IMR-90 (cell line): ENCODE results near the gene CENPM. TPM values are rescaled to one million over a fixed set of nuclear protein-coding genes. Genes with fewer than 3 reads are reported as not detected.

Experiments used
- ATAC-seq: fragments of 200-7000 bp; cut with Tn5 transposase; 2 replicates; pipeline ENCODE4 v1.9.1; 2020; ENCODE audit warnings: low read depth, mild to moderate bottlenecking, moderate library complexity
- BruUV-seq: library from RNA; stranded (reverse); fragments of 400-500 nt; replicated peaks from 2 replicates; lab custom pipeline; 2021; lab: Mats Ljungman, UMichigan
- CTCF ChIA-PET: fragments of 300-600 bp; formaldehyde crosslinking; extraction: SDS; loops from one replicate; lab custom pipeline; 2021; ENCODE audit warnings: antibody characterized with exemption; lab: Yijun Ruan, JAX
- POLR2A ChIA-PET: fragments of 300-600 bp; sonication (Branson Sonifier 250); formaldehyde crosslinking; loops from one replicate; lab custom pipeline; 2022; ENCODE audit warnings: antibody characterized with exemption; ENCODE audit not compliant: unreplicated experiment; lab: Charles Lee
- DNase-seq: peaks from one replicate; pipeline ENCODE4 v3.0.0; 2013
- H2AFZ ChIP-seq: replicated peaks from 2 replicates; pipeline ENCODE3; 2013; ENCODE audit warnings: low read length, mild to moderate bottlenecking; ENCODE audit not compliant: poor library complexity
- H2AK5ac ChIP-seq: 2 replicates; pipeline ENCODE4 v1.6.1; 2013; ENCODE audit warnings: low read depth, low read length, inconsistent platforms
- H2AK9ac ChIP-seq: replicated peaks from 2 replicates; pipeline ENCODE3; 2013; ENCODE audit warnings: mild to moderate bottlenecking, low read depth, low read length, moderate library complexity; ENCODE audit not compliant: poor library complexity
- H2BK120ac ChIP-seq: 2 replicates; pipeline ENCODE4 v1.6.1; 2013; ENCODE audit warnings: low read depth, low read length, inconsistent platforms
- H2BK15ac ChIP-seq: 3 replicates; pipeline ENCODE4 v1.6.1; 2013; ENCODE audit warnings: low read depth, low read length, inconsistent platforms
- H2BK20ac ChIP-seq: 2 replicates; pipeline ENCODE4 v1.6.1; 2013; ENCODE audit warnings: low read depth, mild to moderate bottlenecking, inconsistent platforms, low read length, moderate library complexity
- H2BK5ac ChIP-seq: 2 replicates; pipeline ENCODE4 v1.6.1; 2013; ENCODE audit warnings: mild to moderate bottlenecking, low read depth, low read length, inconsistent platforms; ENCODE audit not compliant: poor library complexity, severe bottlenecking
- H3K14ac ChIP-seq: replicated peaks from 2 replicates; pipeline ENCODE4 v1.6.1; 2013; ENCODE audit warnings: low read depth, low read length, inconsistent platforms
- H3K18ac ChIP-seq: 2 replicates; pipeline ENCODE4 v1.6.1; 2013; ENCODE audit warnings: low read depth, low read length, control low read depth
- H3K23ac ChIP-seq: 2 replicates; pipeline ENCODE4 v1.6.1; 2013; ENCODE audit warnings: low read depth, low read length, inconsistent platforms
- H3K27ac ChIP-seq: 2 replicates; pipeline ENCODE4 v1.5.1; 2013; ENCODE audit warnings: mild to moderate bottlenecking, control low read depth, low read length; ENCODE audit not compliant: insufficient read depth
- H3K27me3 ChIP-seq: 2 replicates; pipeline ENCODE4 v1.6.1; 2013; ENCODE audit warnings: low read length; ENCODE audit not compliant: control insufficient read depth, insufficient read depth
- H3K36me3 ChIP-seq: 2 replicates; pipeline ENCODE4 v1.6.1; 2013; ENCODE audit warnings: low read length, mixed read lengths; ENCODE audit not compliant: control insufficient read depth, insufficient read depth
- H3K4ac ChIP-seq: 2 replicates; pipeline ENCODE4 v1.6.1; 2013; ENCODE audit warnings: low read depth, low read length, inconsistent platforms
- H3K4me1 ChIP-seq: 2 replicates; pipeline ENCODE4 v1.6.1; 2013; ENCODE audit warnings: low read length, mixed read lengths; ENCODE audit not compliant: control insufficient read depth, insufficient read depth
- H3K4me2 ChIP-seq: 2 replicates; pipeline ENCODE4 v1.6.1; 2013; ENCODE audit warnings: low read depth, mild to moderate bottlenecking, control low read depth, low read length, moderate library complexity
- H3K4me3 ChIP-seq: 2 replicates; pipeline ENCODE4 v1.5.1; 2013; ENCODE audit warnings: low read depth, mild to moderate bottlenecking, control low read depth, low read length, moderate library complexity; ENCODE audit not compliant: insufficient read depth
- H3K56ac ChIP-seq: 2 replicates; pipeline ENCODE4 v1.6.1; 2013; ENCODE audit warnings: low read length, inconsistent platforms; ENCODE audit not compliant: insufficient read depth; ENCODE audit errors: extremely low read depth
- H3K79me1 ChIP-seq, 2 experiments: 2 replicates each; pipeline ENCODE4 v1.6.1; 2013; ENCODE audit warnings: low read length in 2 of 2, inconsistent platforms in 1 of 2, low read depth in 1 of 2
- H3K9ac ChIP-seq: 2 replicates; pipeline ENCODE4 v1.6.1; 2013; ENCODE audit warnings: low read depth, low read length, control low read depth
- H3K9me1 ChIP-seq: 2 replicates; pipeline ENCODE4 v1.6.1; 2013; ENCODE audit warnings: low read length, inconsistent platforms; ENCODE audit not compliant: insufficient read depth
- H3K9me3 ChIP-seq: 2 replicates; pipeline ENCODE4 v1.6.1; 2013; ENCODE audit warnings: low read length; ENCODE audit not compliant: control insufficient read depth, insufficient read depth
- H4K20me1 ChIP-seq: 2 replicates; pipeline ENCODE4 v1.6.1; 2013; ENCODE audit warnings: low read length, inconsistent platforms; ENCODE audit not compliant: insufficient read depth
- H4K5ac ChIP-seq: 2 replicates; pipeline ENCODE4 v1.6.1; 2013; ENCODE audit warnings: mild to moderate bottlenecking, low read depth, low read length, control low read depth
- H4K8ac ChIP-seq, 2 experiments: 2 replicates each; pipeline ENCODE4 v1.6.1; 2013; ENCODE audit warnings: low read depth in 2 of 2, low read length in 2 of 2, control low read depth in 1 of 2, inconsistent platforms in 1 of 2
- H4K91ac ChIP-seq: 2 replicates; pipeline ENCODE4 v1.6.1; 2013; ENCODE audit warnings: low read depth, low read length, inconsistent platforms; ENCODE audit not compliant: insufficient read depth
- BHLHE40 ChIP-seq: fragments of 150-350 bp; IDR thresholded peaks from 2 replicates; pipeline ENCODE4 v1.6.1; 2016; ENCODE audit warnings: mild to moderate bottlenecking, low read depth, low read length
- CEBPB ChIP-seq: IDR thresholded peaks from 2 replicates; pipeline ENCODE4 v1.6.1; 2012; ENCODE audit warnings: low read depth, low read length, improper control_type of control experiment
- CHD1 ChIP-seq: IDR thresholded peaks from 2 replicates; pipeline ENCODE4 v1.6.1; 2012; ENCODE audit warnings: low read depth, low read length, improper control_type of control experiment
- ELK1 ChIP-seq: fragments of 150-350 bp; IDR thresholded peaks from 2 replicates; pipeline ENCODE4 v1.6.1; 2016; ENCODE audit warnings: low read depth, mild to moderate bottlenecking, low read length, moderate library complexity, borderline replicate concordance
- FOS ChIP-seq: fragments of 150-350 bp; IDR thresholded peaks from 2 replicates; pipeline ENCODE4 v1.6.1; 2016; ENCODE audit warnings: low read depth, low read length
- MAZ ChIP-seq: IDR thresholded peaks from 2 replicates; pipeline ENCODE4 v1.6.1; 2012; ENCODE audit warnings: low read depth, mild to moderate bottlenecking, low read length, improper control_type of control experiment, moderate library complexity, borderline replicate concordance
- MXI1 ChIP-seq: IDR thresholded peaks from 2 replicates; pipeline ENCODE4 v1.6.1; 2012; ENCODE audit warnings: low read depth, mild to moderate bottlenecking, low read length, moderate library complexity, borderline replicate concordance
- NFE2L2 ChIP-seq: fragments of 150-350 bp; IDR thresholded peaks from 2 replicates; pipeline ENCODE4 v1.6.1; 2016; ENCODE audit warnings: low read depth, mild to moderate bottlenecking, low read length
- POLR2A ChIP-seq: IDR thresholded peaks from 2 replicates; pipeline ENCODE4 v1.6.1; 2012; ENCODE audit warnings: mild to moderate bottlenecking, low read depth, low read length
- RCOR1 ChIP-seq: IDR thresholded peaks from 2 replicates; pipeline ENCODE4 v1.6.1; 2012; ENCODE audit warnings: mild to moderate bottlenecking, low read length, improper control_type of control experiment; ENCODE audit not compliant: insufficient replicate concordance
- RFX5 ChIP-seq: IDR thresholded peaks from 2 replicates; pipeline ENCODE4 v1.8.0; 2012; ENCODE audit warnings: low read depth, mild to moderate bottlenecking, low read length, moderate library complexity
- SMC3 ChIP-seq: fragments of 150-350 bp; IDR thresholded peaks from 2 replicates; pipeline ENCODE4 v1.6.1; 2016; ENCODE audit warnings: low read depth, mild to moderate bottlenecking, antibody characterized with exemption, low read length, moderate library complexity
- USF2 ChIP-seq: fragments of 150-350 bp; IDR thresholded peaks from 2 replicates; pipeline ENCODE4 v1.6.1; 2017; ENCODE audit warnings: mild to moderate bottlenecking, antibody characterized with exemption, low read length, low read depth
- WGBS, 2 experiments: methylation state at CpG; one replicate each; pipeline versions ENCODE4 v1.1.5 to v1.1.7; 2013; ENCODE audit warnings: missing lambda C conversion rate in 2 of 2; ENCODE audit not compliant: insufficient read length in 1 of 2; ENCODE audit errors: extremely low coverage in 2 of 2; 5-methylcytosine and 5-hydroxymethylcytosine counted together
- dilution Hi-C: fragments of 300-500 bp; cut with HindIII; formaldehyde crosslinking; loops from one replicate; pipeline ENCODE4 v1.14.3; 2018; ENCODE audit warnings: low sequenced_read_pairs; ENCODE audit not compliant: unreplicated experiment
- in situ Hi-C: fragments of 300-500 bp; cut with MboI; formaldehyde crosslinking; loops from 3 replicates; pipeline ENCODE4 v1.14.3; 2019; ENCODE audit warnings: low sequenced_read_pairs, inconsistent platforms, mixed read lengths
- intact Hi-C: fragments of 100-400 bp; cut with micrococcal nuclease; formaldehyde crosslinking; loops from 2 replicates; pipeline ENCODE4 v1.10.0; 2022
- polyA plus RNA-seq, 3 experiments: library from polyadenylated mRNA; depleted of rRNA; stranded (reverse); fragments of >200 nt; gene quantifications; 2 replicates each; pipeline ENCODE4 v1.2.3, GENCODE V29; 2012; ENCODE audit warnings: low replicate concordance in 1 of 3
- total RNA-seq: library from RNA; depleted of rRNA; stranded (reverse); fragments of >200 nt; gene quantifications from 2 replicates; pipeline ENCODE4 v1.2.3, GENCODE V29; 2012

Gene CENPM
- total and polyA plus RNA-seq, 2 of the 4 experiments (the other 2 are of a cell fraction): 18.1 to 20.1 TPM

GRCh38 chr22:41992496-41992895 is 45.5 kb upstream of the CENPM start:
- H3K36me3 ChIP-seq: no peaks in the 10 kb centered on the region
- in situ Hi-C loops (no loop called here), intact Hi-C loops (no loop called here), dilution Hi-C loops (no loop called here)
- peaks cover 28% of the 10 kb centered on the region for H3K27me3 ChIP-seq
- no peak overlapping the region for H4K91ac ChIP-seq
- no peak overlapping the region for H2AK5ac ChIP-seq
- no peak overlapping the region for H3K4me3 ChIP-seq
- H4K8ac ChIP-seq: no peak overlapping the region
- POLR2A ChIA-PET: no interaction called here
- H3K4me1 ChIP-seq: no peaks in the 10 kb centered on the region
- CTCF ChIA-PET: no interaction called here
- DNase-seq (no peak), ATAC-seq (no peak)
- no peak overlapping the region for H3K14ac ChIP-seq
- no peak overlapping the region for H4K5ac ChIP-seq
- no peaks in the 10 kb centered on the region for H3K9me3 ChIP-seq
- H2BK120ac ChIP-seq: no peak overlapping the region
- no peak overlapping the region for H3K4ac ChIP-seq
- no peak overlapping the region for H2AFZ ChIP-seq
- no TSS peak for BruUV-seq
- no peaks in the 10 kb centered on the region for H3K79me1 ChIP-seq
- WGBS, 2 experiments: 67% methylated on average over 2 of the region's 5 CpGs; no CpG with 5 or more reads in 1 of the 2 experiments
- no peak overlapping the region for H3K9ac ChIP-seq
- no peak overlapping the region for H3K4me2 ChIP-seq
- H3K27ac ChIP-seq: no peak overlapping the region
- no peaks in the 10 kb centered on the region for H3K9me1 ChIP-seq
- H3K23ac ChIP-seq: no peak overlapping the region
- TF ChIP-seq SMC3: no peak
- no peak for TF ChIP-seq MAZ
- TF ChIP-seq ELK1: no peak
- no peak for TF ChIP-seq CHD1
- TF ChIP-seq MXI1: no peak
- no peak for TF ChIP-seq USF2
- TF ChIP-seq BHLHE40: no peak
- no peak for TF ChIP-seq FOS
- TF ChIP-seq NFE2L2: no peak
- TF ChIP-seq RFX5: no peak
- no peak for TF ChIP-seq CEBPB
- no peak for TF ChIP-seq POLR2A
- no peak for TF ChIP-seq RCOR1
- H2BK20ac ChIP-seq: no peak overlapping the region
- H2BK15ac ChIP-seq: no peak overlapping the region
- no peak overlapping the region for H2AK9ac ChIP-seq
- H4K20me1 ChIP-seq: no peaks in the 10 kb centered on the region
- no peak overlapping the region for H3K56ac ChIP-seq
- no peak overlapping the region for H2BK5ac ChIP-seq
- no peak overlapping the region for H3K18ac ChIP-seq
